GM21619 (cell line): ENCODE measurements around the gene LHX5.
"Not testable (repeated sequence)": the region's sequence is repeated elsewhere in the genome, so short reads cannot be mapped to it uniquely, and the experiment has no call there.

ENCODE experiments used
- ATAC-seq: cut with Tn5 transposase; IDR thresholded peaks from one replicate; pipeline ENCODE4 v1.9.1; 2021; ENCODE audit not compliant: unreplicated experiment

The LHX5 gene

GRCh38 chr12:113471619-113472171 lies at the start of gene LHX5:
LHX5 (minus strand) TSS chr12:113471871; CDS start chr12:113471498, 373 bp downstream.
- no peak for ATAC-seq

GRCh38 chr12:113519464-113520307 lies 48.0 kb upstream of the LHX5 start:
- ATAC-seq: no peak

GRCh38 chr12:113515082-113515856 lies 43.6 kb upstream of the LHX5 start:
- ATAC-seq: no peak

GRCh38 chr12:113514602-113515001 lies 42.9 kb upstream of the LHX5 start:
- ATAC-seq: no peak

GRCh38 chr12:113512568-113512967 lies 40.9 kb upstream of the LHX5 start:
- ATAC-seq: no peak

GRCh38 chr12:113506867-113507266 lies 35.2 kb upstream of the LHX5 start:
- ATAC-seq: no peak

GRCh38 chr12:113505941-113506340 lies 34.3 kb upstream of the LHX5 start:
- no peak for ATAC-seq

- no peak for ATAC-seq
Measured at GRCh38 chr12:113504917-113505316, 33.2 kb upstream of the LHX5 start.

- no peak for ATAC-seq
Measured at GRCh38 chr12:113500782-113501311, 29.2 kb upstream of the LHX5 start.

GRCh38 chr12:113500306-113500675 lies 28.6 kb upstream of the LHX5 start:
- no peak for ATAC-seq

GRCh38 chr12:113498490-113498889 lies 26.8 kb upstream of the LHX5 start:
- no peak for ATAC-seq

GRCh38 chr12:113497693-113498092 lies 26.0 kb upstream of the LHX5 start:
- ATAC-seq: no peak

- not testable (repeated sequence) for ATAC-seq
Measured at GRCh38 chr12:113495941-113496340, 24.3 kb upstream of the LHX5 start.

- ATAC-seq: no peak
Measured at GRCh38 chr12:113488322-113488721, 16.7 kb upstream of the LHX5 start.

- ATAC-seq: no peak
Measured at GRCh38 chr12:113486722-113487121, 15.1 kb upstream of the LHX5 start.

GRCh38 chr12:113485330-113485729 lies 13.7 kb upstream of the LHX5 start:
- no peak for ATAC-seq

GRCh38 chr12:113482334-113482733 lies 10.7 kb upstream of the LHX5 start:
- ATAC-seq: no peak

- no peak for ATAC-seq
Measured at GRCh38 chr12:113480336-113480971, 8.8 kb upstream of the LHX5 start.

GRCh38 chr12:113479590-113480335 lies 8.1 kb upstream of the LHX5 start:
- ATAC-seq: no peak

GRCh38 chr12:113479216-113479589 lies 7.5 kb upstream of the LHX5 start:
- no peak for ATAC-seq
